Transverse colon (tissue), 4 donors: ENCODE measurements around the gene ANKS1B.

ENCODE experiments used
- CTCF ChIP-seq, 5 experiments: fragments of 200-600 bp in 3 of 5; fragments of 450-650 bp in 2 of 5; sonication (generic) in 3 of 5; IDR thresholded peaks; 1 replicate in 2 of 5; 2 replicates in 3 of 5; pipeline ENCODE4 v1.5.1; 2016 to 2017; ENCODE audit warnings: antibody characterized with exemption in 5 of 5, inconsistent platforms in 3 of 5, mild to moderate bottlenecking in 2 of 5, moderate library complexity in 1 of 5
- POLR2A ChIP-seq: fragments of 450-650 bp; IDR thresholded peaks from one replicate; pipeline ENCODE4 v1.6.1; 2016; ENCODE audit warnings: antibody characterized with exemption, mild to moderate bottlenecking, moderate library complexity
- POLR2AphosphoS5 ChIP-seq, 3 donors: sonication (generic); formaldehyde crosslinking; IDR thresholded peaks; one replicate each; pipeline ENCODE4 v1.6.1; 2016; ENCODE audit warnings: antibody characterized with exemption in 3 of 3

- TF ChIP-seq POLR2A (no peak), CTCF (IDR thresholded peaks at IDR 0.05) (no peak), POLR2AphosphoS5 (IDR thresholded peaks at IDR 0.05) (no peak)
Observed at GRCh38 chr12:99234702-99235101, 750.0 kb downstream of the ANKS1B start.
